ENCODE data around the gene SERPINB2. TPM values are rescaled to one million over a fixed set of nuclear protein-coding genes. Genes with fewer than 3 reads are reported as not detected.

SERPINB2 gene
- total RNA-seq, result 51.8 and 59.3 TPM in 2 replicates

GRCh38 chr18:63887424-63887823, at the start of gene SERPINB2:
SERPINB2 (plus strand) TSS chr18:63887705; CDS start chr18:63891445, 3,740 bp downstream.

GRCh38 chr18:63907664-63908063, 20.2 kb downstream of the SERPINB2 start, which contains the start of gene SERPINB10:
SERPINB10 (plus strand) TSS chr18:63907958; CDS start chr18:63915511, 7,553 bp downstream.

DNA sequence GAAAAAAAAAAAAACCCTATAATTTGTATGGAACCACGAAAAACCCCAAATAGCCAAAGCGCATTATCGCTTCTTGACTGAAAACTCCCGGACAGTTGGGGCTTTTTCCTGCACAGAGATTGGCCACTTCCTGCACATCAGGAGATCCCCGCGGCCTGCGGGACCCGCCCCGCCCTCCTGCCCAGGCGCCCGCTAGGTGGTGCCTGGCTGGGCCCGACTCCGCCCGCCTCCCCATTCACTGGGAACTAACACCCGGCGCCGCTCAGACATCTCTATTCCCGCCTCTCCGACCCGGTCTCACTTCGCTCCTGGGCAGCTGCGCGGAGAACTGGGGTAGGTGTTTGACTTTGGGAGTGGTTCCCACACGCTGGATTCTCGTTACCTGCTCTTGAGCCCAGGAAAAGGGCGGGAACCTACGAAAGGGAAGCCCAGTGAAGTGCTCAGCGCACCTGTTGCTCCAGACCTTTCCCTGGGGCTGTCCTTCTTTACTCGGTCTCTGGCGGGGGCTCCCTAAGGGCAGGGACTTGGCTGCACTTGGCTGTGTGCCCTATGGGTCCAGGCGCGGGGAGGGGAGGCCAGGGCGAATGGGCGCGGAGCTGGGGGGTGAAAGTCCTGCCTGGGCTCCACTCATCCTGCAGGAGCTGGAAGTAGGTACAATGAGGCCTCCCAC, 61.7 kb downstream of the SERPINB2 start, which contains the start of gene HMSD:
Gene HMSD, plus strand, starts transcription at position 234 of the 670 bp plus-strand sequence. CDS start 4,155 bp downstream, outside the sequence.

Other genes starting within 250 kb of the SERPINB2 start
- 1.9 TPM in 2 replicates for gene SERPINB4, start 243.4 kb upstream of the SERPINB2 start, total RNA-seq
- 9.4 and 14.8 TPM in 2 replicates for gene SERPINB3, start 225.8 kb upstream of the SERPINB2 start, total RNA-seq
- not detected in 2 replicates for gene SERPINB11, start 184.7 kb upstream of the SERPINB2 start, total RNA-seq
- 8.7 and 9.4 TPM in 2 replicates for gene SERPINB7, start 112.3 kb upstream of the SERPINB2 start, total RNA-seq
- 0.08 TPM in 1 of 2 replicates, not detected in the other for gene SERPINB10, start 20.3 kb downstream of the SERPINB2 start, total RNA-seq
- gene HMSD, start 61.6 kb downstream of the SERPINB2 start, total RNA-seq, result 1.4 TPM in 1 of 2 replicates, not detected in the other
- 25.1 and 29.0 TPM in 2 replicates for gene SERPINB8, start 82.4 kb downstream of the SERPINB2 start, total RNA-seq

Data from hair follicular keratinocyte (primary cell).